DMS 273 (cell line): ENCODE data around the gene SPTB.

ENCODE experiments used
- DNase-seq: peaks from one replicate; lab custom pipeline; 2025; ENCODE audit not compliant: unreplicated experiment; lab: John Stamatoyannopoulos, UW

The SPTB gene

GRCh38 chr14:64732536-64733120 lies 147.1 kb downstream of the SPTB start:
- DNase-seq, result no peak

- no peak for DNase-seq
Observed at GRCh38 chr14:64732066-64732465, 147.6 kb downstream of the SPTB start.

DNA sequence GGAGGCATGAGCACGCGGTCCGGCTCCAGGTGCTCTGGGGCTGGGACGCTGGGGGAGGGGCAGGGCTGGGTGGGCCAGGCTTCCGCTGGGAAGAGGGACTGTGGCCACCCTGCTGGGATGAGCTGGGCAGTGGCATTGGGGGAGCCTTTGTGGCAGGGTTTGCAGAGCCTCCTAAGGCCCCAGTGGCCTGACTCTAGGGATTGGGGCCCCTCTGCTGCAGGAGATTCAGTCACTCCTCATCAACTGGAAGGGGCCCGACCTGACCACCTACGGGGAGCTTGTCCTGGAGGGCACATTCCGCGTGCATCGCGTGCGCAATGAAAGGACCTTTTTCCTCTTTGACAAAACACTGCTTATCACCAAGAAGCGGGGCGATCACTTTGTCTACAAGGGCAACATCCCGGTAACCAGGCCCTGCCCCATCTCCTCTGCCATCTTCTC lies 148.5 kb downstream of the SPTB start:
- DNase-seq, result no peak

- DNase-seq, result no peak
Observed at GRCh38 chr14:64730681-64731080, 149.0 kb downstream of the SPTB start.

- no peak for DNase-seq
Observed at GRCh38 chr14:64730061-64730440, 149.7 kb downstream of the SPTB start.

DNA sequence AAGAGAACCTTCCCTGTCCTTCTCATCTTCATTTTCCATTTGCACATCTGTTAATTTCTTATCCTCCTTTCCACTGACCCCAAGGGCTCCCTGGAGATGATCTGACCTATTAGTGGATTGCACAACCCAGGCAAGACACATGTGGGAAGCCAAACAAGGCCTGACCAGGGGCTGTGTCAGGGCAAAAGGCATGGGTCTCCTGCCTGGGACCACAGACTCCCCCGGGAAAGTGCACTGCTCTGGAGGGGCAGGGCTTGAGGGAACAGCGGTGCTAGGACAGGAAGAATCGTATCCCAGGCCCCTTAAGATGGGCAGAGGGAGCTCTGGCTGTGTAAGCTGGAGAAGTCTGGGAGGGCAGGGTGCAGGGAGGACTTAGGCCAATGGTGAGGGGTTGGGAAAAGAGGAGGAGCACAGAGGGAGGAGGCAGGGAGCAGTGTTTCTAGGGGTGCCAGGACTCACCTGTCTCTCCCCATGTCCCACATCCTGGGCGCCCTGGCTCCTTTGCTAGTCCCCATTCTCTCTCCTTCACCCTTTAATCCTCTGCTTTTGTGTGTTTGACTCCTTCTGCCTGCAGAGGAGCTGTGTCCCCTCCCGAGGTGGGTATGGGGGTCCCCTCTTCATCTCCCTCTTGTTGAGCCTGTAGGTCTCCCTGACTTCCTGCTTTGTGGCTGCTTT lies 150.2 kb downstream of the SPTB start:
- DNase-seq, result no peak

DNA sequence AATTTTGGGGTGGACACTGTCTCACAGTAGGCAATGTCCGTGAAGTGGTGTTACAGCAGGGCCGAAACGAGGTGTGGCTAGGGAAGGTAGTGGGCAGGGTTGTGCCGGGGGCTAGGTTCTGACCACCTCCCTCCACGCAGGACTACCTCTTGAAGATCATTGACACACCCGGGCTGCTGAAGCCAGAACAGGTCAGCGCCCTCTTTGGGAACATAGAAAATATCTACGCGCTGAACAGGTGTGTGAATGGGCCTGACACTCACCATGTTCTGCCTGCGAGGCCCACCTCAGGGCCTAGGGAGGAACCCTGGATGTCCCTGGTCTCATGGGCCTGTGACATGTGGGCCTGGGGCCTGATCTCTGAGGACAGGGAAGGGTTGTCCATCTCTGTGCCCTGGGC lies 150.9 kb downstream of the SPTB start:
- no peak for DNase-seq

DNA sequence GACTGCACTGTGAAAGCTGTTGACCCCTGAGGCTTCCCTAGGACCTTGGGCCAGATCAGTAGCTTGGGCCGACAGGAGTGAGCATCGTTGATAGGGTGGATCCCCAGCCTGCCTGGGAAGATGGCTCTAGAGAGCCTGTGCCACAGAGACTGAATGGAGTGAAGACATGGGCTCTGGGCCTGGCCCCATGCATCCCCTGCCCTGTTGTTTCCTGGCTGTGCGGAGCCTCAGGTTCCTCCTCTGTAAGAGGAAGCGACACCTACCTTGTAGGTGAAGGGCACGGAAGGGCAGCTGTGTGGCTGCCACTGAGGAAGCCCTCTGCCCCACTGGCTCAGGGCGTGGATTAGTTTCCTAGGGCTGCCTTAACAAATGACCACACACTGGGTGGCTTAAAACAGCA lies 151.6 kb downstream of the SPTB start:
- DNase-seq, result no peak

DNA sequence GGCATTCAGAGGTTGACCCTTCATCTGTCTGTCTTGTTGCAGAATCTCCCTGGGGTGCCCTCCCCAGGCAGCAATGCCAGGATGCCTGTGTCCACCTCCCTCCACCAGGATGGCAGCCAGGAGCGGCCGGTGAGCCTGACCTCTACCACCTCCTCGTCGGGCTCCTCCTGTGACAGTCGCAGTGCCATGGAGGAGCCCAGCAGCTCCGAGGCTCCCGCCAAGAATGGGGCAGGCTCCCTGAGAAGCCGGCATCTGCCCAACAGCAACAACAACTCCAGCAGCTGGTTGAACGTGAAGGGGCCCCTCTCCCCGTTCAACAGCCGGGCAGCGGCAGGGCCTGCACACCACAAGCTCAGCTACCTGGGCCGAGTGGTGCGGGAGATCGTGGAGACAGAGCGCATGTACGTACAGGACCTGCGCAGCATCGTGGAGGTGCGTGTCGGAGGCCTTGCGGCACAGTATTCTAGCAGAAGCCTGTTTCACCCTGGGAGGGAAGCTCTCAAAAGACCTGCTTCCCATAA lies 152.1 kb downstream of the SPTB start:
- no peak for DNase-seq

GRCh38 chr14:64726585-64726890 lies 153.2 kb downstream of the SPTB start:
- no peak for DNase-seq

GRCh38 chr14:64725879-64726584 lies 153.7 kb downstream of the SPTB start:
- no peak for DNase-seq

DNA sequence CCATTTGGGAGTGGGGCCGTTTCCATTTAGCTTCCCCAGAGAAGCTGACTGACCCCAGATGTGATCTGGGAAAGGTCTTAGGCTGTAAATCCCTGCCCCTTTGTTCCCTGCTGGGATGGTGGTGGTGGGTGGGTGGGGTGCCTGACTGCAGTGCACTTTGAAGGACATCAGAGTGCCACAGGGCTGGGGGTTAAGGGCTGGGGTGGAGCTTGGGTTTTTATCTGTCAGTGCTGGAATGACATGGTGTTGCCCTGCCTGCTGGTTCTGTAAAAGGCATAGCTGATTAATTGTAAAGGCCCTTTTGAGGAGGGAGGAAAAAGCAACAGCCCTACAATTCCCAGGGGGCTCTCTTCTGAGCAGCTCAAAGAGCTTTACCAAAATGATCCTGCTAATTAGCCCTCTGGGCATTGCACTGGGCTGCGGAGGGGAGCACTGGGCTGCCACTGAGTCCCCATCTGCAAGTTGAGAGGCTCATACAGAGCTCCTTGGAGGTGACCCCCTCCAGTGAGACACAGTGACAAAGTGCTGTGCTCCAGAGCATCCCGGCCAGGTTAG lies 154.4 kb downstream of the SPTB start:
- peak; percentile 31 for DNase-seq

DNA sequence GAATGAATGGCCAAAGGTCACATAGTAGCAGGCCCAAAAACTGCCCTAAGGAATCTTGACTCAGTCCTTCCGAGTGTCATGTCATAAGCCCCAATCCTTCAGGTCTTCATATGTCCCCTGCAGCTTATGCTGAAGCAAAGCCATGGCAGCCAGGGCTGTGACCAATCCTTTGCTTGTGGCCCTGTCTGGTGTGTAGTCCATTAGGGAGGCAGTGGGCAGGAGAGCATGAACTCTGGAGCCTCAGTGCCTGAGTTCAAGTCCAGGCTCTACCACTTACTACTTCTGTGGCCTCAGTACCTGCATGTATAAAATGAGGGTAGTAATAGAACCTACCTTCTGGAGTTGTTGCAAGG lies 155.2 kb downstream of the SPTB start:
- no peak for DNase-seq

- DNase-seq, result no peak
Observed at GRCh38 chr14:64723691-64724577, 155.8 kb downstream of the SPTB start.

DNA sequence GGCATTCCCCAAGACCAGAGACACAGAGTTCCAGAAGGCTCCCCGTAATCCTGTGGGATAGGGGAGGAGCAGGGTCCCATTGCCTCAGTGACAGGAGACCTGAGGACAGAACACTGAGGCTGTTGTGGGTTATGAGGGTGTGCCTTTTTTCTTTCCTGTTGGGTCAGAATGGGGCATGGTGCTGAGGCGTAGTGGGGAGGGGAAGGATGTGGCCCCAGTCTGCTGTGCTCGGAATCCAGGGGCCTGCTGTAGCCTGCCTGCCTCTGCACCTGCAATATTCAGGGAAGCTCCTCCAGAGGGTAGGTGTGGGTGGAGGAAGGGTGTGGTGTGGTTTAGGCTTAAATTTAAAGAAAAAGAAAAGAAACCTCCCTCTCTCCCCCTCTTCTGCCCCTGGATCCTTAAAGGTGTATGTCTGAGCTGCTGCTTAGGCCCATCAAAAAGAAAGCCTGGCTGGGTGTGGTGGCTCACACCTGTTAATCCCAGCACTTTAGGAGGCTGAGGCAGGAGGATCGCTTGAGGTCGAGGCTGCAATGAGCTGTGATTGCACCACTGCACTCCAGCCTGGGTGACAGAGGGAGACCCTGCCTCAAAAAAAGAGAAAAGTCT lies 156.8 kb downstream of the SPTB start:
- DNase-seq, result no peak

GRCh38 chr14:64721899-64722298 lies 157.8 kb downstream of the SPTB start:
- DNase-seq, result no peak

- peak; percentile 38 for DNase-seq
Observed at GRCh38 chr14:64721391-64721791, 158.3 kb downstream of the SPTB start.

- no peak for DNase-seq
Observed at GRCh38 chr14:64720131-64720576, 159.6 kb downstream of the SPTB start.

DNA sequence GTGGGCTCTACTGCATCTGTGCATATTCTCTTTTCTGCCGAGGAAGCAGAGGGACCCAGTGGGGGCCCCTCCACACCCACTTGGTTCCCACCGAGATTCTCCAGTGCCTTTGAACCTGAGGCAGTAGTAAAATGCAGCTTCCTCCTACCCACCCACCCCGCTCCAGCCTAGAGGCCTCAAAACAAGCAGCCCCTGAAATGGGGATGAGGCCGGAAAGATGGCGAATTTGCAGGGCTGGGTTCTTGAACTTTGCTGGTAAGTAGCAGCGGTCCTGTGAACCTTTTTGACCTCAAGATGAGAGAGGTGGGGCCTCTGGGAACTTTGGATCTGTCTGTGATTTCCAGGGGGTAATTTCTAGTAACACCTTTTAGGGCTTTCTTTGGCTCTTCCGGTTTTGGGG lies 160.1 kb downstream of the SPTB start:
- DNase-seq, result no peak

DNA sequence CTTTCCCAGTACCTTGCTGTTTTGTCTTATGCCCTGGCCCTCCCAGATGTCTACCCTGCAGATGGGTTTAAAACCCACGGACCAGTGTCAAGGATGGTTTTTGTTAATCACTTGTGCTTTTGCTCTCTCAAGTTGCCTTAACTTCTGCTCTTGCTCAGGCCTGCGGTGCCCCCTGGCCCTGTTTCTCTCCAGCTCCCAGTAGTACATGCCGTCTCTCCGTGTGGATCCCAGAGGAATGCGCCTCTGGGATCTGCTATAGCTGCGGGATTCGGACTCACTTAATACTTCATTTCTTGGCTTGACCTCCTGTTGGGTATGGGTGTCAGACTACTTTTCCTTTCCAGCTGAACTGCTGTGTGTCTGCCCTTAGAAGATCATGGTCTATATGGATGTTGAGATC lies 160.9 kb downstream of the SPTB start:
- DNase-seq, result no peak

DNA sequence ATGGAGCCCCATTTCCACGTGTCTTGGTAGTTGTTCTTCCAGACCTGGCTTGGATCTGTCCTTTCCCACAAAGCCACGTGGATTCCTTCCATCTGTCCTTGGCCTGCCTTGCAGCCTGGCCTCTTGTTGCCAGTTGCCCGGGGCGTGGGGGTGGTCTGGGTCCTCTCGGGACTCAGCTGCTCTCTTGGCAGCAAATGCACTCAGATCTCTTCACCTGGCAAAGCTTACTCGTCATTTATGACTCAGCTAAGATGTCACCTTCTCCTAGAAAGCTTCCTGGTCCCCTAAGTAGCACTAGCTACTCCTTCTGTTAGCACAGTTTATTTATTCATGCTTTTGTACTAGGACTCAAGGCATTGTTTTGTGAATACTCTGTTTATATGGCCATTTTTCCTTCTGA lies 161.8 kb downstream of the SPTB start:
- peak; percentile 66 for DNase-seq
